NCI-H1048 (cell line): ENCODE results near the gene BMP7.

Experiments
- DNase-seq: peaks from one replicate; lab custom pipeline; 2025; lab: John Stamatoyannopoulos, UW

Gene BMP7

GRCh38 chr20:57266291-57267157, at the start of gene BMP7:
Gene BMP7, minus strand, starts transcription at chr20:57266641. Its CDS starts 519 bp downstream, at chr20:57266122.
- DNase-seq, result no peak

- no peak for DNase-seq
Measured at GRCh38 chr20:57315976-57316480, 49.6 kb upstream of the BMP7 start.

- DNase-seq, result no peak
Measured at GRCh38 chr20:57315083-57315975, 48.9 kb upstream of the BMP7 start.

- DNase-seq, result no peak
Measured at GRCh38 chr20:57313951-57314350, 47.5 kb upstream of the BMP7 start.

- no peak for DNase-seq
Measured at GRCh38 chr20:57313230-57313629, 46.8 kb upstream of the BMP7 start.

GRCh38 chr20:57312138-57312537, 45.7 kb upstream of the BMP7 start:
- no peak for DNase-seq

GRCh38 chr20:57310821-57311514, 44.5 kb upstream of the BMP7 start:
- DNase-seq, result no peak

- no peak for DNase-seq
Measured at GRCh38 chr20:57309544-57310115, 43.2 kb upstream of the BMP7 start.

- no peak for DNase-seq
Measured at GRCh38 chr20:57308451-57309271, 42.2 kb upstream of the BMP7 start.

- DNase-seq, result no peak
Measured at GRCh38 chr20:57306747-57307146, 40.3 kb upstream of the BMP7 start.

- no peak for DNase-seq
Measured at GRCh38 chr20:57301026-57301425, 34.6 kb upstream of the BMP7 start.

GRCh38 chr20:57298457-57298856, 32.0 kb upstream of the BMP7 start:
- no peak for DNase-seq

GRCh38 chr20:57294550-57294949, 28.1 kb upstream of the BMP7 start:
- DNase-seq, result no peak

- DNase-seq, result no peak
Measured at GRCh38 chr20:57293995-57294394, 27.6 kb upstream of the BMP7 start.

- no peak for DNase-seq
Measured at GRCh38 chr20:57292611-57293010, 26.2 kb upstream of the BMP7 start.

- DNase-seq, result no peak
Measured at GRCh38 chr20:57291694-57292093, 25.3 kb upstream of the BMP7 start.

GRCh38 chr20:57291003-57291402, 24.6 kb upstream of the BMP7 start:
- no peak for DNase-seq

GRCh38 chr20:57290178-57290484, 23.7 kb upstream of the BMP7 start:
- DNase-seq, result no peak

GRCh38 chr20:57289391-57290177, 23.1 kb upstream of the BMP7 start:
- no peak for DNase-seq

GRCh38 chr20:57288651-57289277, 22.3 kb upstream of the BMP7 start:
- DNase-seq, result no peak
